Stomach smooth muscle (tissue), 2 donors: ENCODE results near the gene MAPK7.

Experiments used
- H3K27ac ChIP-seq: one replicate; pipeline ENCODE4 v1.7.0; 2013; ENCODE audit warnings: mild to moderate bottlenecking, low read length, inconsistent platforms
- H3K27me3 ChIP-seq, 2 donors: one replicate each; pipeline ENCODE4 v1.7.0; 2013; ENCODE audit warnings: low read length in 2 of 2; ENCODE audit not compliant: insufficient read depth in 2 of 2, control insufficient read depth in 1 of 2
- H3K36me3 ChIP-seq, 2 donors: one replicate each; pipeline ENCODE4 v1.7.0; 2013; ENCODE audit warnings: low read length in 2 of 2; ENCODE audit not compliant: control insufficient read depth in 2 of 2, insufficient read depth in 2 of 2
- H3K4me1 ChIP-seq: one replicate; pipeline ENCODE4 v1.7.0; 2013; ENCODE audit warnings: low read length; ENCODE audit not compliant: control insufficient read depth, insufficient read depth
- H3K4me3 ChIP-seq, 2 donors: one replicate each; pipeline ENCODE4 v1.7.0; 2013; ENCODE audit warnings: low read length in 2 of 2
- H3K9ac ChIP-seq, 2 donors: one replicate each; pipeline ENCODE4 v1.7.0; 2013; ENCODE audit warnings: low read length in 2 of 2, mild to moderate bottlenecking in 1 of 2
- H3K9me3 ChIP-seq, 2 donors: one replicate each; pipeline ENCODE4 v1.7.0; 2013; ENCODE audit warnings: low read length in 2 of 2; ENCODE audit not compliant: control insufficient read depth in 2 of 2
- donor health status: healthy.
- donor health status: Pancreatic carcinoma.

Gene MAPK7

DNA sequence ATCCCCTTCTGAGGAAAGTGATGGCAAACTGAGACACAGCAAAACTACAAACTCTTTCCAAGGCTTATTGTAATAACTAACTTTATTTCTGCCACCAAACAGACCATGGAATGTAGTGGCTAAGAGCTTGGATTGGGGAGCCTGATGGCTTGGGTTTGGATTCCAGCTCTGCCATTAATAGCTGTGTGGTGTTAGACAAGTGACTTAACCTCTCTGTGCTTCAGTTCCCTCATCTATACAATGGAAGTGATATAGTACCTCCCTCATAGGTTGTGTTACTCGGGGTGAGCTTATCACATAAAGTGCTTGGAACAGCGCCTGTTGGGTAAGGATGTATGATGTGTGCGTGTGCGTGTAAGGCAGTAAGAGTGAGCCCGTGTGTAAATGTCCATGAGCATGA is 26.8 kb downstream of the MAPK7 start:
- no peak overlapping the region for H3K27ac ChIP-seq
- no peaks in the 10 kb centered on the region for H3K27me3 ChIP-seq
- no peaks in the 10 kb centered on the region for H3K9me3 ChIP-seq
- H3K4me1 ChIP-seq: peaks cover 2% of the 10 kb centered on the region
- H3K9ac ChIP-seq: no peak overlapping the region
- no peaks in the 10 kb centered on the region for H3K36me3 ChIP-seq
- no peak overlapping the region for H3K4me3 ChIP-seq

DNA sequence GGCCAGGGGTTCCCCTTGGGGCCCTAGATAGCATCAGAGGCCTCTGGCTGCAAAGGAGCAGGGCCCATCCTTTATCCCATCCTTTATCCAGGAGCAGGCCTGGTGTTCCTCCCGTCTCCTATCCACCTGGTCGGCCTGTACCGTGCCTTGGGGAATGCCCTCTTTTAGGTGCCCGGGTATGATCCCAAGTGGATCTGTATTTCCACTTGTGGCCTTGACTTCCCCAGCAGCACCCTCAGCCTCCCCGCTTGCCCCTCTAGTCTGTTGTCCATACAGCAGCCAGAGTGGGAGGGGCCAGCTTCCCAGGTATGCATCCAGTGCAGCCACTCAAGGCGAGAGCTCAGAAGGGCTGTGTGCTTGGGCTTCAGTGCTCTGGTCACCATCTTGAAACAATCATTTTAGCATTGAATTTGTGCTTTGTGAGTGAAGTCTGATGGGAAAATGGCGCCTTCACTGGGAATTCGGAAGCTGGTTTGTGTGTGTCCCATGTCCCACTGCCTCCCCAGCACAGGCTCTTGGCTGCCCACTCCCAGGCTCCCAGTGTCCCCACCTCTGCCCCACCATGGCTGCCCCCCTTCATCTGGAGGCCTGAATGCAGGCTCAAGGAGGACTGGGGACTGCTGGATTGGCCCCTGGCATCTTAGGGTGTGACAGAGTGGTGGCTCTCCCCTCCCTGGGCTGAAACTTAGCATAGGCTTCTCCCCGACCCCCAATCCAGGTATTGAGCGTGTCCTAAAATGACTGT is 29.5 kb downstream of the MAPK7 start:
- Histone ChIP-seq H3K9ac (no peak overlapping the region), H3K4me3 (no peak overlapping the region), H3K9me3 (no peaks in the 10 kb centered on the region), H3K27me3 (no peaks in the 10 kb centered on the region), H3K36me3 (no peaks in the 10 kb centered on the region), H3K27ac (no peak overlapping the region), H3K4me1 (peaks cover 4% of the 10 kb centered on the region)

DNA sequence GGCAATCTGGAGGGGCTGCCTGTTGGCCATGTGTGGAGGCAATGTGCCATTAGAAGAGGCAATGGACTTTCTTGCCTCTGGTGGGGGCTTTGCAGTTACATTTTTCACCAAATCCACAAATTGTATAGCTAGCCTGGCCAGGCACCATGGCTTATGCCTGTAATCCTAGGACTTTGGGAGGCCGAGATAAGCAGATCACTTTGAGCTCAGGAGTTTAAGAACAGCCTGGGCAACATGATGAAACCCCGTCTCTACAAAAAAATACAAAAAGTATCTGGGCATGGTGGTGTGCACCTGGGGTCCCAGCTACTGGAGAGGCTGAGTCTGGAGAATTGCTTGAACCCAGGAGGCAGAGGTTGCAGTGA is 30.0 kb downstream of the MAPK7 start:
- no peak overlapping the region for H3K27ac ChIP-seq
- no peaks in the 10 kb centered on the region for H3K36me3 ChIP-seq
- H3K9ac ChIP-seq: no peak overlapping the region
- H3K9me3 ChIP-seq: no peaks in the 10 kb centered on the region
- H3K27me3 ChIP-seq: no peaks in the 10 kb centered on the region
- H3K4me1 ChIP-seq: peaks cover 4% of the 10 kb centered on the region
- H3K4me3 ChIP-seq: no peak overlapping the region

DNA sequence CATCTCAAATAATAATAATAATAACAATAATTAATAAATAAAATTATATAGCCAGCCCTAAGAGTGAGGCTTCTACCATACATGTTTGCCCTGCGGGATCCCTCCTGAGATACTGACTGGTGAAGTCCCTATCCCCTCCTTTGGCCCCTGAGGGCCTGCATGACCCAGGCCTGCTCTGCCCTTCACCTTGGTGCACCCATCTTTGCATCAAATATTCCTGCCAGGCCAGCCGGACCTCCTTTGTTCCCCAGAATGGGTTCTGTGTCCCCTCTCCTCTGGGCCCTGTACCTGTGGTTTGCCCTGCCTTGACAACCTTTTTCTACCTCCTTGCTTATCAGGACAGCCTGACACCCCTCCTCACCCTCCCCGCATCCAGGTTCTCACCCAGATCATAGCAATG is 30.8 kb downstream of the MAPK7 start:
- Histone ChIP-seq H3K4me1 (peaks cover 4% of the 10 kb centered on the region), H3K4me3 (no peak overlapping the region), H3K27me3 (no peaks in the 10 kb centered on the region), H3K27ac (no peak overlapping the region), H3K36me3 (no peaks in the 10 kb centered on the region), H3K9me3 (no peaks in the 10 kb centered on the region), H3K9ac (no peak overlapping the region)

DNA sequence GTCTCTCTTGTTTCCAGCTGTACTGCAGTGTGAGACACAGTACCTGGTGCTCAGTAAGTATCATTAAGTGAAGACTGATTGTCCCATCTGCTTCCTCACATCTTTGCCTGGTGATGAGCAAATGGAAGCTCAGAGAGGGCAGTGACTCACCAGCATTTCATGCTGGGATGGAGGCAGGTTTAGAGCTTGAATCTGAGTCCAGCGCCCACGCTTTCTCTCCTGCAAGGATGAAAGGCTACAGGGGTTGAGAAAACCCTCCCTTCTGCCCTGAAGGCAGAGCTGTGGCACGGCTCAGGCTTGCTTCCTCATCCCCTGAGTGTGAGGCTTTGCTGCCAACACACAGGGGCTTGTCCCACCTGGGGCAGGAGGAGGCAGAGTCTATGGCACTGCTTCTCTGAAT is 31.2 kb downstream of the MAPK7 start:
- Histone ChIP-seq H3K27ac (no peak overlapping the region), H3K9me3 (no peaks in the 10 kb centered on the region), H3K4me3 (no peak overlapping the region), H3K9ac (no peak overlapping the region), H3K36me3 (no peaks in the 10 kb centered on the region), H3K4me1 (peaks cover 4% of the 10 kb centered on the region), H3K27me3 (no peaks in the 10 kb centered on the region)

DNA sequence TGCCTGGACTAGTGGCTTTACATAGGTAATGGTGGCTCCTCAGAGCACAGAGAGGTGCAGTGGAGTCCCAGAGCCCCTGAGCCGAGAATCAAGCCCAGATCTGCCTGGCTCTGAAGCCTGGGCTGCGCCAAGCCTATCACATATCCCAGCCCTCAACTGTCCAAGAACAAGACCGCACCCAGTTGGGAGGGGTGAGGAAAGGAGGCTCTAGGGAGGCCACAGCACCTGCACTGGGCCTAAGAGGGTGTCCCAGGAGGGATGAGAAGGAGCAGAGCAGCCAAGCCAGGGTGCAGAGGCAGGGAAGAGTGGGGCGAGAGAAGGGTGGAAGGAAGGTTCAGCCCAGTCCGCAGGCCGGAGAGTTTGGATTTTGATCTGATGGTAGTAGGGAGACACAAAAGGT is 31.8 kb downstream of the MAPK7 start:
- Histone ChIP-seq H3K27me3 (no peaks in the 10 kb centered on the region), H3K36me3 (no peaks in the 10 kb centered on the region), H3K27ac (no peak overlapping the region), H3K9ac (no peak overlapping the region), H3K4me1 (peaks cover 4% of the 10 kb centered on the region), H3K9me3 (no peaks in the 10 kb centered on the region), H3K4me3 (no peak overlapping the region)

DNA sequence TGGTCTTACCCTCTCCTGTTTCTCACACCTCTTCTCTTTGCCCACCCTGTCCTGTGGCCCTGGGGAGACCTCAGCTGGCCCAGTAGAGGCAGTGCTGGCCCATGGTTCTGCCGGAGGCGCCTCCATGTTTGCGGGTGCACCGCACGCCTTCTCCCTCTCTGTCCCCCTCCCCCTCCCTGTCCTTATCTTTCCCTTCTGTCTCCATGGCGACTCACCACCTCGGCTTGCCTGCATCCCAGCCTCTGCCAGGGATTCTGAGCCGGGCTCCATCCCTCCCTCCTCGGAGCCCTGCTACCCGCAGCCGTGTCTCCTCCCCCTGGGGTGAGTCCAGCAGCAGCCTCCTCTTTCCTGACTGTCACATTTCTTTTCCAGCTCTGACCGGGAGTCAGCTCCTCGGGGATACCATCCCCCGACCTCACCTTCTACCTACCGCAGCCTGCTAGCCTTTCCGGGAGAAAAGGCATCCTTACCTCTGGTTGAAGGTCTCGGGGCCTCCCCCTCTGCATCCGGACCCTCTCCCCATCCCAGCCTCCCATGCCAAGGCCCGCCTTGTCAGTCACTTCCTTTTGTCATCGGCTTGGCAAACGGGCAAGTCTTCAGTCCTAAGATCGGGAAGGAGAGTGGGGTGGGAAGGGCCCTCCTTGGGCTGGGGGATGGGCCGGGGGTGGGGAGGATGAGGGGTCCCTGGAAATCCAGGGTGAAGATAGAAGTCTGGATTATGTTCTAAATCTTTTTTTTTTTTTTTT is 32.8 kb downstream of the MAPK7 start, which contains the start of gene RNF112:
Gene RNF112, plus strand, starts transcription at position 358 of the 746 bp plus-strand sequence. Its CDS starts 177 bp downstream, at position 535.
- Histone ChIP-seq H3K36me3 (no peaks in the 10 kb centered on the region), H3K4me1 (peaks cover 4% of the 10 kb centered on the region), H3K9ac (peak within 1 kb of the TSS in 1 of 2 donors; percentile 60), H3K9me3 (no peaks in the 10 kb centered on the region), H3K27ac (no peak within 1 kb of the TSS), H3K27me3 (no peaks in the 10 kb centered on the region), H3K4me3 (peak within 1 kb of the TSS; percentile 54 to 61)

DNA sequence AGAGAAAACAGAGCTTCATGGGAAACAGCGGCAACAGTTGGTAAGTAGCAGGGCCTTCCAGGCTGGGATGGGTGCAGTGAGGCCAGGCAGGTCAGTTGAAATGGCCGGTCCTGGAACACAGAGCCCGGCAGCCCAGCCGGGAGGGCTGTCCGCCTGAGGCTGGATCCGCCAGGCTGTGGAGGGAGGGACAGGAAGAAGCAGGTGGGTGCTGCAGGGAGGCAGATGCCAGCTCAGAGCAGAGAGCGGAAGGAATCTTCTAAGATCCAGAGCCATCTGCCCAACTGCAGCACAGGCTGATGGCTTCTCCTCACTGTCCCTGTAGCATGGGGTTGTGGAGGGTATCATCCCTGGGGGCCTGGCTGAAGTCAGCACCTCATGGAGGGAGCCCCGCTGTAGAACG is 33.3 kb downstream of the MAPK7 start:
- Histone ChIP-seq H3K36me3 (no peaks in the 10 kb centered on the region), H3K4me1 (peaks cover 4% of the 10 kb centered on the region), H3K9me3 (no peaks in the 10 kb centered on the region), H3K4me3 (peak overlapping the region; percentile 40 to 52), H3K27ac (no peak overlapping the region), H3K9ac (no peak overlapping the region), H3K27me3 (no peaks in the 10 kb centered on the region)

DNA sequence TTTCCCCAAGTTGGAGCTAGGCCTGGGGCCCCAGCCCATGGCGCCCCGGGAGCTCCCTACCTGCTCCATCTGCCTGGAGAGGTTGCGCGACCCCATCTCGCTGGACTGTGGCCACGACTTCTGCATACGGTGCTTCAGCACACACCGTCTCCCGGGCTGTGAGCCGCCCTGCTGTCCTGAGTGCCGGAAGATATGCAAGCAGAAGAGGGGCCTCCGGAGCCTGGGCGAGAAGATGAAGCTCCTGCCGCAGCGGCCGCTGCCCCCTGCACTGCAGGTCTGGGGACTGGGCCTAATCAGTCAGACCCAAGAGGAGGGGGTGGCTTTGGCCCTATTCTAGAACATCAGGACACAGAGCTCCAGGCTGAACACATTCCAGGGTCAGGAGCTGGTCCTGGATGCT is 34.2 kb downstream of the MAPK7 start:
- no peak overlapping the region for H3K4me3 ChIP-seq

DNA sequence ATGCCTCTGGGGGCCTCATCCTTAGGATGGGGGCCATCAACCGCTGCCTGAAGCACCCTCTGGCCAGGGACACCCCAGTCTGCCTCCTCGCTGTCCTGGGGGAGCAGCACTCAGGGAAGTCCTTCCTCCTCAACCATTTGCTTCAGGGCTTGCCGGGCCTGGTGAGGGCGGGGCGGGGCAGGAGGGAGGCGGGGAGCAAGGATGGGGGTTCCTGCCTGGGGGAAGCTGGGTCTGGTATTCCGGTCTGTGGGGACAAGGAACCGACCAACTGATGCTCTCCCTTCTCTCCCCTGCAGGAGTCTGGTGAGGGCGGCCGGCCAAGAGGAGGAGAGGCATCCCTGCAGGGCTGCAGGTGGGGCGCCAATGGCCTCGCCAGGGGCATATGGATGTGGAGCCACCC is 34.7 kb downstream of the MAPK7 start:
- H3K27me3 ChIP-seq: no peaks in the 10 kb centered on the region
- no peak overlapping the region for H3K4me3 ChIP-seq
- peaks cover 4% of the 10 kb centered on the region for H3K4me1 ChIP-seq
- H3K27ac ChIP-seq: no peak overlapping the region
- no peaks in the 10 kb centered on the region for H3K9me3 ChIP-seq
- H3K9ac ChIP-seq: no peak overlapping the region
- H3K36me3 ChIP-seq: no peaks in the 10 kb centered on the region

More for the DNA sequence above, 34.2 kb downstream of the MAPK7 start:
- Histone ChIP-seq H3K9me3 (no peaks in the 10 kb centered on the region), H3K27ac (no peak overlapping the region), H3K36me3 (no peaks in the 10 kb centered on the region), H3K9ac (no peak overlapping the region), H3K4me1 (peaks cover 4% of the 10 kb centered on the region), H3K27me3 (no peaks in the 10 kb centered on the region)

DNA sequence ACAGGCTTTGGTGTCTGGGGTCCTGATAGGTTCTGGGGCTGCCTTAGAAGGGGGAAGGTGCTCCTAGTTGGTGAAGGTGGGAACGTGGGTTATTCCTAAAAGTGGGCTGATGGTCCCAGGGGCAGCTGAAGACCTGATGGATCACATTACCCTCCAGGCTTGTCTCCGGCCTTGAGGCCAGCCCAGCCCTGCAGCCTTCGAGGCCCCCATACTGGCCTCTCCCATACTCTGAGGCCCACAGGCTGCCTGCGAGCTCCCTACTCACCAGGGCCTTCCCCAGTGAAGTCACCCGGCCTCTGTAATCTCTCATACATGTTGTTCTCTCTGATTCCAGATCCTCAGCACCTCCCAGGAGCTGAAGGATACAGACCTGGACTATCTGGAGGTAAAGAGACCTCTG is 35.5 kb downstream of the MAPK7 start:
- H3K9ac ChIP-seq: no peak overlapping the region
- H3K27ac ChIP-seq: no peak overlapping the region
- H3K4me3 ChIP-seq: no peak overlapping the region
- H3K9me3 ChIP-seq: no peaks in the 10 kb centered on the region
- peaks cover 4% of the 10 kb centered on the region for H3K4me1 ChIP-seq
- no peaks in the 10 kb centered on the region for H3K27me3 ChIP-seq
- H3K36me3 ChIP-seq: no peaks in the 10 kb centered on the region
